Activated CD4-positive, alpha-beta T cell treated with anti-CD3 and anti-CD28 coated beads, Interleukin-2, amount 10 ng/mL, durations not matched to agents 7 days and 5 days (primary cell): ENCODE data around the gene CRACDL. TPM values are rescaled to one million over a fixed set of nuclear protein-coding genes. Genes with fewer than 3 reads are reported as not detected.

Experiments
- CTCF ChIA-PET: fragments of 350-600 bp; sonication (Branson Sonifier 250); formaldehyde crosslinking; loops from one replicate; lab custom pipeline; 2021; ENCODE audit warnings: antibody characterized with exemption; lab: Charles Lee
- POLR2A ChIA-PET: fragments of 350-600 bp; sonication (Branson Sonifier 250); formaldehyde crosslinking; loops from one replicate; lab custom pipeline; 2021; ENCODE audit warnings: antibody characterized with exemption; lab: Charles Lee
- DNase-seq: peaks from one replicate; pipeline ENCODE4 v3.0.0-alpha.2; 2020
- H3K27ac Mint-ChIP-seq: one replicate; pipeline ENCODE4 v1.8.0; 2021; ENCODE audit warnings: mild to moderate bottlenecking, moderate library complexity, mixed read lengths
- H3K27me3 Mint-ChIP-seq: one replicate; pipeline ENCODE4 v1.8.0; 2021; ENCODE audit warnings: mixed read lengths
- H3K36me3 Mint-ChIP-seq: one replicate; pipeline ENCODE4 v1.8.0; 2021; ENCODE audit warnings: low read depth, mixed read lengths
- H3K4me1 Mint-ChIP-seq: one replicate; pipeline ENCODE4 v1.8.0; 2021; ENCODE audit warnings: mixed read lengths
- H3K4me3 Mint-ChIP-seq: one replicate; pipeline ENCODE4 v1.8.0; 2021; ENCODE audit warnings: mild to moderate bottlenecking, moderate library complexity, mixed read lengths
- H3K9me3 Mint-ChIP-seq: one replicate; pipeline ENCODE4 v1.8.0; 2021; ENCODE audit warnings: mixed read lengths
- total RNA-seq, 2 experiments: library from RNA; stranded (reverse); gene quantifications; one replicate each; pipeline ENCODE4 v1.2.3, GENCODE V29; 2021

CRACDL gene
- total RNA-seq, 2 experiments from 2014 or later = 0.19 to 0.22 TPM

DNA sequence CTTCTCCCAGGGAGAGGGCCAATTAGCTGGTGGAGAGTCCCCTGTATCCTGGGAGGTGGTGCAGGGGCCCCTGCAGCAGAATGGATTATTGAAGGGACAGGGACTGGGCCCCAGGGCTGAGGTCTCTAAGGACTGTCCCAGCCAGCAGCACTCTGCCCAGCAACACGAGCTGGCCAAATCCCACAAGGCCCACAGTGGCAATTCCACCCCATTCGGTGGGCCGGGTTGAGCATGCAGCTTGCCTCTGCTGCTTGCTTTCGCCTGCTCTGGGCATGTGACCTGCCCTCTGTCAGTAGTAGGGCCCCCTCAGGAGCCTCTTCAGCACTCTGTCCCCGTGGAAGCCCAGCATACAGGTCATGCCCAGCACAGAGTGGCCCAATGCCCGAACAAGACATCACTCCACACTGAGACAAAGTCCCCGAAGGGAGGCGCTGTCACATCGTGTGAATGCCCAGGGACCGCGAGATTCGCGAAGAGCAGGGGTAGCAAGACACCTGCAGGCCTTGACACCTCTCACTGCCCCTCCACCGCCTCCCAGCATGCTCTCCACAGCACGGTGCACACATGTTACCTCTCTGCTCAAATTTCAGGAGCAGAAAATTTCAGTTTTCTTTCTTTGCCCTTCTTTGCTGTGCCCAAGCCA, 65.4 kb downstream of the CRACDL start:
- no peaks in the 10 kb centered on the region for H3K27me3 Mint-ChIP-seq
- CTCF ChIA-PET = interaction anchor here (0.6 to 1.3 kb wide), 2 partner anchors 10 to 198 kb away, joined by 3 read pairs; no protein-coding TSS in a partner anchor

DNA sequence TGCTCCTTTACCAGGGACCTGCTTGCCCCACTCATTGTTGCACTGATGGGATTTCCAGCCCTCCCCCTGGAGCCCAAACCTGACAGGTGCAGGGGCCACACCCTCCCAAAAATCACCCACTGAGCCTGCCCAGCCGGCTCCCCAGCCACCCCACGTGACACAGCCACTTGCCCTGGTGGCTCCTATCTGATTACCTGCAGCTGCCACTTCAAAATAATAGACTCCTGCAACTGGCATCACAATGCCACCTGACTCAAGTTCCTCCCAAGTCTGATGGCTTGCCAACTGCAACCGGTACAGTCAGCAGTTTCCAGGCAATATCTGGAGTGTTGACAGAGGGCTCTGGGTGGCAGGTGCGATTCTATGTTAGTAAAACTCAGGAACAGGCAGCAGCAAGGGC, 66.2 kb downstream of the CRACDL start:
- ChIA-PET CTCF (no interaction called here), POLR2A (no interaction called here)
- Mint-ChIP-seq H3K36me3 (no peaks in the 10 kb centered on the region), H3K27ac (no peak overlapping the region), H3K9me3 (no peaks in the 10 kb centered on the region), H3K27me3 (no peaks in the 10 kb centered on the region), H3K4me1 (peaks cover 5% of the 10 kb centered on the region), H3K4me3 (no peak overlapping the region)
- DNase-seq = no peak

More for the DNA sequence above, 65.4 kb downstream of the CRACDL start:
- Mint-ChIP-seq H3K27ac (no peak overlapping the region), H3K4me3 (no peak overlapping the region), H3K9me3 (no peaks in the 10 kb centered on the region), H3K4me1 (peaks cover 5% of the 10 kb centered on the region), H3K36me3 (no peaks in the 10 kb centered on the region)
- POLR2A ChIA-PET = no interaction called here
- no peak for DNase-seq

DNA sequence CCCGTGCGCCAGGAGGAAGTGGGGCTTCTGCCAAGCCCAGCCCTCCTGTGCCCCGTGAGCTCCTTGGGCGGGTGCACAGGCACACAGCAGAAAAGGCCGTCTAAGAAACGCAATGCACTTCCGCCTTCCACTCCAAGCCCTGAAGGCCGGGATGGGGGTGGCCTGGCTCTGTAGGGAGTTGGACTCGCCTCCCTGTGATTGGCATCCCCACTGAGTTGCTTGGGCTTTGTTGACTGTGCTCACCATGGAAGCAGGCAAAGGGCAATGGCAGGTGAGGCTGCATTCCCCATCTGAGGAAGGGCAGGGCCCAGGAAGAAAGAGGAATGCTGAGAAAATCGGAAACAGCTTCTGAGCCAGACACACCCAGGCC, 66.8 kb downstream of the CRACDL start:
- H3K27ac Mint-ChIP-seq = no peak overlapping the region
- CTCF ChIA-PET = interaction anchor here (0.6 kb wide), 1 partner anchor 477 kb away, joined by 3 read pairs; no protein-coding TSS in a partner anchor

DNA sequence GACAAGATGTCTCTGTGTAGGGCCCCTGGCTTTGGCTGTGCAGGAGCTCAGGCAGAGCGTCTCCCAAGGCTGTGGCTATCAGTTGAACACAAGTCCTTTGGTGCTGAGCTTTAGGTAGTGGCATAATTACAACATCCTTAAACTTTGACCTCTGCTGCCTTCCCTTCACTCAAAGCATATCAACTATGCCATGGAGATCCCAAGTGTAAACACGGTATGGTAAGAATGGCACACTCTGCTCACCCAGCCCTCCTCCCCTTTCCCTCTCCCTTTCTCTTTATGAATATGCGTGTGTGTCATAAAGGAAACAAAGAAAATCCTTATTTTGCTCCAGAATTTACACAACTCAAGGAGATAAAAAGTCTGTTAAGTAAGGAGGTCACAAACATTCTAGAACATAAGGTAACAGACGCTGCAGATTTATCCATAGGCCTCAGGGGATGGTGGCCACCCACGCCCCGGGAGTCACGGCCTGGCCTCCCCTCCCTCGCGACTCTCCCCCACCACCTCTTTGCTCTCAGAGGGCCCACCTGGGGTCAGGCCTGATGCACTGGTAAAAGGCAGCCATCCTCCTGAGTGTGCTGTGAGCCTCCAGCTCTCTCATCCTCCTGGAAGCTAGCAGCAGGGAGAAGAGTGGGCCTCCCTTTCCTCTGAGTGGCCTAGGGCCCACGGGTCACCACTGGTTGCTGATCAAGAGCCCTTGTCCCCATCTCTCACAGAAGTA, 67.3 kb downstream of the CRACDL start:
- Mint-ChIP-seq H3K9me3 (no peaks in the 10 kb centered on the region), H3K27ac (no peak overlapping the region), H3K4me1 (peaks cover 5% of the 10 kb centered on the region), H3K27me3 (peaks cover 3% of the 10 kb centered on the region), H3K4me3 (no peak overlapping the region), H3K36me3 (no peaks in the 10 kb centered on the region)
- ChIA-PET CTCF (interaction anchor here (0.5 to 0.6 kb wide), 2 partner anchors 9 to 476 kb away, joined by 3 to 4 read pairs; no protein-coding TSS in a partner anchor), POLR2A (no interaction called here)
- no peak for DNase-seq

More for the DNA sequence above, 66.8 kb downstream of the CRACDL start:
- H3K4me1 Mint-ChIP-seq = peaks cover 5% of the 10 kb centered on the region
- H3K36me3 Mint-ChIP-seq = no peaks in the 10 kb centered on the region
- H3K4me3 Mint-ChIP-seq = no peak overlapping the region
- POLR2A ChIA-PET = no interaction called here
- H3K27me3 Mint-ChIP-seq = peaks cover under 1% of the 10 kb centered on the region
- no peaks in the 10 kb centered on the region for H3K9me3 Mint-ChIP-seq
- no peak for DNase-seq

DNA sequence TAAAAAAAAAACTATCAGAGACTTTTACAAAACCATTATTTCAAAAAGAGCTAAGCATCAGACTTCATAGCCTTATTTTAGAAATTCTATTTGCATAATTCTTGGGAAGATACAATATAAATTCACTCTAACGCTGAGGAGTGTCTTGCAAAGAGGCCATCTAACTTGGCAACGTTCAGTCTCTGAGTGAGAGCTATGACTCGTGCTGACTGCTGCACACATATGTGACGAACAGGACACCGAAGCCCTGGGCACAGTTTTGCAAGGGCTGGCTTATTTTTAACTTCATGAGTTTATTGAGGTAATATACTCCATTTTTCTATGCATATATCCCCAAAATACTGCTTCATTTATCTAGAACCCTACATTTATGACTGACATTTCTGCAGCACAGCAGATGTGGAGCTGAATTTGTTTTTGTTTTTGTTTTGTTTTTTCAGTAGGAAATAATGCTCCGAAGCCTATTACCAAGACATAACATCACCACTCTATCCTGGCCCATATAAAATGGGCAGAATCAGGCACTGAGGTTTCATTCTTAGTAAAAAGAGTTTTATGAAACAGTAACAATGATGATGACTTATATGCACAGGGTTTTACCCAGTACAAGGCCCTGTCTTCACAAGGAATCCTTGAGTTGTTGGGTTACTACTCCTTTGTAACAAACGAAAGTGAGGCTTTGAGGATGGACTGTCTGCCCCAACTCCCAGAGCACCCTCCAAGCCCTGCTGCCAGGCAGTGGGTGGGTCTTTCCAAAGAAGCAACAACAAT, 68.3 kb downstream of the CRACDL start:
- CTCF ChIA-PET = interaction anchor here (0.7 kb wide), 1 partner anchor 209 kb away, joined by 3 read pairs; no protein-coding TSS in a partner anchor
- POLR2A ChIA-PET = no interaction called here
- peaks cover 3% of the 10 kb centered on the region for H3K9me3 Mint-ChIP-seq
- peaks cover 5% of the 10 kb centered on the region for H3K4me1 Mint-ChIP-seq
- no peak overlapping the region for H3K4me3 Mint-ChIP-seq
- H3K27ac Mint-ChIP-seq = no peak overlapping the region
- no peaks in the 10 kb centered on the region for H3K36me3 Mint-ChIP-seq
- DNase-seq = no peak
- H3K27me3 Mint-ChIP-seq = peaks cover 9% of the 10 kb centered on the region

DNA sequence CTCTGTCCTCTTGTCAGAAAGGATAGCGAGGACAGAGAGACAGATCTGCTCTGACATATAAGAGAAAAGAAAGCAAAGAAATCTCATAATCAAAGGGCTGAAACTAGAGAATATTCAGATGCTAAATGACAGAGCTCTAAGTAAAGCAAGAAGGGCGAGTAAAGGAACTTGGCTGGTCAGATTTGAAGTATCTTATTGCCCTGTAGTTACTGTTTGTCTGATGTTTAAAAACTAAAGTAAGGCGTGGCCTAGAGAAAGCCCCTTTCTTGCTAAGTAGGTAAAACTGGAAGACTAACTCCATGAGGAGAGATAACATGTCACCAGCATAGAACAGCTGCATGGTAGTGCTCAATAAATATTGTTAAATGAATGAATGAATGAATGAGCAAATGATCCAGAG, 70.0 kb downstream of the CRACDL start:
- no peak for DNase-seq
- peaks cover 5% of the 10 kb centered on the region for H3K4me1 Mint-ChIP-seq
- CTCF ChIA-PET = interaction anchor here (0.7 kb wide), 1 partner anchor 12 kb away, joined by 3 read pairs; no protein-coding TSS in a partner anchor
- no peak overlapping the region for H3K4me3 Mint-ChIP-seq
- no peak overlapping the region for H3K27ac Mint-ChIP-seq
- H3K27me3 Mint-ChIP-seq = peaks cover 20% of the 10 kb centered on the region
- H3K36me3 Mint-ChIP-seq = peaks cover 4% of the 10 kb centered on the region
- peaks cover 13% of the 10 kb centered on the region for H3K9me3 Mint-ChIP-seq
- POLR2A ChIA-PET = no interaction called here

DNA sequence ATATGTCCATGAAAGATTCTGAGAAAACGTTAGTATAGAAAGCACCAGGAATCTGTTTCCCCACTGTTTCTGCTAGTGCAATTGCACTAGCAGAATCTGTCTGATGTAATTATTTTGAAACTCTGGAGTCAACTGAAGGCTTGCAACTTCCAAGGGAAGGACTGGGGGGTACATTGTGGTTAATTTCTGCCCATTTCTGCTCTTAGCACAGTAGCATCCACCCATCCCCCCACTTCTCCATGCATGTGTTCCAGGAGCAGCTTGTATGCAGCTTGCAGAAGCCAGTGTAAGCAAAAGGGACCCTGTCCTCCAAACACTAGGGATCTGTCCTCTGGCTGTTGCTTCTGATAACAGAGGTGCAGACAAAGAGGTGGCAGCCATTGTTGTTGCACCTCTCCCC, 74.4 kb downstream of the CRACDL start:
- H3K27me3 Mint-ChIP-seq = peaks cover 47% of the 10 kb centered on the region
- no peaks in the 10 kb centered on the region for H3K4me1 Mint-ChIP-seq
- no peak overlapping the region for H3K4me3 Mint-ChIP-seq
- H3K27ac Mint-ChIP-seq = no peak overlapping the region
- no peak for DNase-seq
- CTCF ChIA-PET = interaction anchor here (0.8 kb wide), 1 partner anchor 79 kb away, joined by 3 read pairs; no protein-coding TSS in a partner anchor
- peaks cover 6% of the 10 kb centered on the region for H3K36me3 Mint-ChIP-seq
- peaks cover 31% of the 10 kb centered on the region for H3K9me3 Mint-ChIP-seq
- POLR2A ChIA-PET = no interaction called here

DNA sequence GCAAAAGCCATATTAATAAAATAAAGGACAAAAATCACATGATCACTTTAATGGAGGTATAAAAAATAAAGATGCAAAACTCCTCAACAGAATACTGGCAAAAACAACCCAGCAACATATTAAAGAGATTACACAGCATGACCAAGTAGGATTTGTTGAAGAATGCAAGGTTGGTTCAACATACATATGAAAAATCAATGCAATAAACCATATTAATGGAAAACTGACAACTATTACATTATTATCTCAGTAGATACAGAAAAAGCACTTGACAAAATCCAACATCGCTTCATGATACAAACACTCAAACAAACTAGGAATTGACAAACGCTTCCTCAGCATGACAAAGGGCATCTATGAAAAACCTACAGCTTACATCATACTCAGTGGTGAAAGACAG, 76.7 kb downstream of the CRACDL start:
- H3K4me1 Mint-ChIP-seq = no peaks in the 10 kb centered on the region
- DNase-seq = no peak
- H3K27me3 Mint-ChIP-seq = peaks cover 63% of the 10 kb centered on the region
- H3K36me3 Mint-ChIP-seq = peaks cover 6% of the 10 kb centered on the region
- ChIA-PET CTCF (no interaction called here), POLR2A (no interaction called here)
- peaks cover 40% of the 10 kb centered on the region for H3K9me3 Mint-ChIP-seq
- H3K4me3 Mint-ChIP-seq = no peak overlapping the region
- H3K27ac Mint-ChIP-seq = no peak overlapping the region

DNA sequence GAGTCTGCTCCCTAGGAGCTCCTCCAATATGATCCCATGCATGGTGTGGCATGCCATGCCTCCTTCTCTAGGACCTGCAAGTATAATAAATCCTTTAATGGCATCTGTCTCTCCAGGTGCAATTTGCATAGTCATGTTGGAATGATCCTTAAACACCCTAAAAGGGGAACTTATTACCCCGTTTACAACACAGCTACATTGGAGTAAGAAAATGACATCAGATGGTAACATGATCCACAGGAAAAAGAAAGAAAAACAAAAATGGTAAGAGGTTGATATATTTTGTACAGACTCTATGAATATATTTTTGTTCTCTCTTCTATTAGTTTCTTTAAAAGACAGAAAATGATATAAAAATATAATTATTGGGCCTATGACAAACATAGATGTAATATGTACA, 79.0 kb downstream of the CRACDL start:
- Mint-ChIP-seq H3K36me3 (peaks cover 4% of the 10 kb centered on the region), H3K27me3 (peaks cover 58% of the 10 kb centered on the region), H3K9me3 (peaks cover 30% of the 10 kb centered on the region), H3K4me3 (no peak overlapping the region), H3K27ac (no peak overlapping the region), H3K4me1 (peaks cover 2% of the 10 kb centered on the region)
- POLR2A ChIA-PET = no interaction called here
- no peak for DNase-seq
- CTCF ChIA-PET = no interaction called here

DNA sequence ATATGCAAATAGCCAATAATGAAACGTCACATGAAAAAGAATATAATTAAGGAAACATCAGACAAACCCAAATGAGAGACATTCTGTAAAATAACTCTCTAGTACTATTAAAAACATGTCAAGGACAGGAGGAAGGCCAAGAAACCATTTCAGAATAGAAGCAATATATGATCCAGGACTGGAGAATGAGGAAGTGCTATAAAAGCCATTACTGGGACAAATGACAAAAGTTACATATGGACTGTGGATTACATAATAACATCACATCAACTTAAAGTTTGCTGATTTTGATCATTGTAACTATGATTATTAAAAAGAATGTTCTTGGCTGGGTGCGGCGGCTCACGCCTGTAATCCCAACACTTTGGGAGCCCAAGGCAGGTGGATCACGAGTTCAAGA, 81.3 kb downstream of the CRACDL start:
- Mint-ChIP-seq H3K36me3 (peaks cover 3% of the 10 kb centered on the region), H3K27me3 (peaks cover 55% of the 10 kb centered on the region), H3K27ac (no peak overlapping the region), H3K4me3 (no peak overlapping the region), H3K9me3 (peaks cover 21% of the 10 kb centered on the region), H3K4me1 (peaks cover 2% of the 10 kb centered on the region)
- ChIA-PET POLR2A (no interaction called here), CTCF (no interaction called here)
- no peak for DNase-seq

DNA sequence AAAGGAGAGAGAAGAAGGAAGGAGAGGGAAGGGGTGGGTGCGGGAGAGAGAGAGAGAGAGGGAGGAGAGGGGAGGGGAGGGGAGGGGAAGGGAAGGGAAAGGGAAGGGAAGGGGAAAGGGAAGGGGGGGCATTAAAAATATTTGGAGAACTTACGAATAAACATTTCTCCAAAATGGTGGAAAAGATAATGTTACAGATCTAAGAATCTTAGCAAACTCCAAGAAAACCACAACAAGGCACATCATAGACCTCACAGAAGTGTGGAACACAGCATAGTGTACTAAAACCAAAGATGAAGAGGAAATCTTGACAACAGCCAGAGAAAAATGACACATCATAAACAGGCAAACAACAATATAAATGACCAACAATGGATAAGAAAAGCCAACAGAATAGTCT, 83.1 kb downstream of the CRACDL start:
- H3K4me3 Mint-ChIP-seq = no peak overlapping the region
- peaks cover 3% of the 10 kb centered on the region for H3K36me3 Mint-ChIP-seq
- POLR2A ChIA-PET = no interaction called here
- H3K9me3 Mint-ChIP-seq = peaks cover 13% of the 10 kb centered on the region
- DNase-seq = no peak
- H3K27me3 Mint-ChIP-seq = peaks cover 47% of the 10 kb centered on the region
- no peak overlapping the region for H3K27ac Mint-ChIP-seq
- peaks cover 2% of the 10 kb centered on the region for H3K4me1 Mint-ChIP-seq
- CTCF ChIA-PET = no interaction called here

DNA sequence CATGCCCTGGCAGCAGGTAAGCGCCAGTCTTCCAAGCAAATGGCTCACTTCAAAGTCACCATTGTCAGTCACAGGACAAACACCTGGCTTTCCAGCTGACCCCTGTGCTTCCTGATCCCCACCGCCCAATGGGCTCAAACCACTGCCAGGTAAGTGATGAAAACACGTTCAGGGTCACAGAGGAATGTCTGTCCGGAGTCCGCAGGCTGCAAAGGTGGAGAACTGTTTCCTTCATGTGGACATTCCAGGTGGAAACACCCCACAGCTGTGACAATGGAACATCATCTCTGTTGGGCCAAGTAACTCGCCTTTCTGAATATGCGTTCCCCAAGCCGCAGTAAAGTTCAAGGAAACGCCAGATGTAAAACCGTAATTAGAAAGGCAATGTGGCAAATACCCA, 86.0 kb downstream of the CRACDL start:
- Mint-ChIP-seq H3K4me1 (peaks cover 2% of the 10 kb centered on the region), H3K9me3 (peaks cover 3% of the 10 kb centered on the region), H3K4me3 (no peak overlapping the region), H3K27ac (no peak overlapping the region), H3K27me3 (peaks cover 26% of the 10 kb centered on the region), H3K36me3 (peaks cover 3% of the 10 kb centered on the region)
- DNase-seq = no peak
- CTCF ChIA-PET = interaction anchor here (1.0 kb wide), 1 partner anchor 10 kb away, joined by 3 read pairs; no protein-coding TSS in a partner anchor
- POLR2A ChIA-PET = no interaction called here
